Lung (tissue), 12 donors: ENCODE results near the gene SP140. TPM values are rescaled to one million over a fixed set of nuclear protein-coding genes. Genes with fewer than 3 reads are reported as not detected.

ENCODE experiments used
- ATAC-seq: fragments of 200-7000 bp; cut with Tn5 transposase; one replicate; pipeline ENCODE4 v1.9.1; 2020; ENCODE audit warnings: moderate number of reproducible peaks; ENCODE audit not compliant: insufficient read depth, low FRiP score
- DNase-seq, 3 donors: peaks; one replicate each; pipeline ENCODE4 v3.0.0-alpha.2; 2013 to 2017
- H3K27ac ChIP-seq, 2 donors: one replicate each; pipeline ENCODE4 v1.5.1; 2013; ENCODE audit warnings: mild to moderate bottlenecking in 2 of 2, moderate library complexity in 2 of 2, control low read depth in 1 of 2, inconsistent platforms in 1 of 2, low read depth in 1 of 2, low read length in 1 of 2
- H3K27me3 ChIP-seq, 3 donors: one replicate each; pipeline ENCODE4 v1.5.1; 2013; ENCODE audit warnings: low read length in 2 of 3; ENCODE audit not compliant: control insufficient read depth in 3 of 3, insufficient read depth in 3 of 3
- H3K36me3 ChIP-seq, 4 donors: one replicate each; pipeline ENCODE4 v1.5.1; 2013; ENCODE audit warnings: low read length in 4 of 4, mild to moderate bottlenecking in 1 of 4, moderate library complexity in 1 of 4; ENCODE audit not compliant: control insufficient read depth in 4 of 4, insufficient read depth in 4 of 4
- H3K4me1 ChIP-seq, 5 donors: one replicate each; pipeline ENCODE4 v1.5.1; 2013; ENCODE audit warnings: low read length in 5 of 5, mild to moderate bottlenecking in 2 of 5, moderate library complexity in 1 of 5; ENCODE audit not compliant: control insufficient read depth in 5 of 5, insufficient read depth in 5 of 5
- H3K4me3 ChIP-seq: one replicate; pipeline ENCODE4 v1.5.1; 2013; ENCODE audit warnings: mild to moderate bottlenecking, control low read depth, moderate library complexity
- H3K9ac ChIP-seq, 2 donors: one replicate each; pipeline ENCODE4 v1.5.1; 2013; ENCODE audit warnings: low read length in 2 of 2, control low read depth in 1 of 2; ENCODE audit not compliant: insufficient read depth in 1 of 2
- H3K9me3 ChIP-seq, 4 donors: one replicate each; pipeline ENCODE4 v1.5.1; 2013; ENCODE audit warnings: low read length in 3 of 4, mild to moderate bottlenecking in 1 of 4, moderate library complexity in 1 of 4; ENCODE audit not compliant: control insufficient read depth in 4 of 4, insufficient read depth in 3 of 4
- CTCF ChIP-seq: IDR thresholded peaks from 2 replicates; pipeline ENCODE4 v1.5.1; 2012; ENCODE audit warnings: mild to moderate bottlenecking; ENCODE audit errors: control extremely low read depth, extremely low read depth
- WGBS, 2 donors: extraction: QIAGEN DNeasy Blood & Tissue Kit; methylation state at CpG; one replicate each; pipeline ENCODE4 v1.1.7; 2013; 5-methylcytosine and 5-hydroxymethylcytosine counted together
- polyA plus RNA-seq, 2 donors: library from polyadenylated mRNA; stranded (reverse); fragments of 200-250 nt; gene quantifications; one replicate each; pipeline ENCODE4 v1.2.1, GENCODE V29; 2013
- total RNA-seq, 2 donors: library from RNA; depleted of rRNA in 1 of 2; stranded (reverse); fragments of >200 nt in 1 of 2; gene quantifications; one replicate each; pipeline ENCODE4 v1.2.1, GENCODE V29; 2014 to 2021
- donor health status: control.
- donor health status: control.
- donor health status: Bipolar disorder and iron deficiency.
- donor health status: healthy.
- donor health status: DM: yes; HTN: yes; CAD: no.

Gene SP140
- total and polyA plus RNA-seq, 4 donors: 2.9 to 6.7 (median 6.0) TPM

GRCh38 chr2:230348787-230349186 lies 123.3 kb downstream of the SP140 start:
- TF ChIP-seq CTCF: no peak
- Histone ChIP-seq H3K4me1 (peaks cover 0 to 2% (median 0%) of the 10 kb centered on the region in 5 donors), H3K4me3 (no peak overlapping the region), H3K9ac (no peak overlapping the region), H3K27me3 (no peaks in the 10 kb centered on the region), H3K36me3 (no peaks in the 10 kb centered on the region), H3K27ac (no peak overlapping the region), H3K9me3 (peaks cover 0 to 3% (median 0%) of the 10 kb centered on the region in 4 donors)
- DNase-seq: no peak
- ATAC-seq: no peak

- ATAC-seq (no peak), DNase-seq (peak in 2 of 3 donors; percentile 13 to 35)
- H3K4me1 ChIP-seq: no peaks in the 10 kb centered on the region
- TF ChIP-seq CTCF: no peak
- H3K27ac ChIP-seq: no peak overlapping the region
- no peak overlapping the region for H3K9ac ChIP-seq
- peaks cover 0 to 3% (median 0%) of the 10 kb centered on the region in 4 donors for H3K9me3 ChIP-seq
- 76 to 78% methylated on average over 2 of the region's 2 CpGs for WGBS, 2 donors
- no peaks in the 10 kb centered on the region for H3K27me3 ChIP-seq
- no peak overlapping the region for H3K4me3 ChIP-seq
- peaks cover 0 to 9% (median 2%) of the 10 kb centered on the region in 4 donors for H3K36me3 ChIP-seq
These were observed 130.5 kb downstream of the SP140 start for GRCh38 chr2:230356084-230356483.

GRCh38 chr2:230358305-230358704 lies 132.8 kb downstream of the SP140 start:
- no peak for DNase-seq
- H3K4me1 ChIP-seq: no peaks in the 10 kb centered on the region
- H3K9ac ChIP-seq: no peak overlapping the region
- H3K9me3 ChIP-seq: peaks cover 0 to 3% (median 0%) of the 10 kb centered on the region in 4 donors
- H3K27me3 ChIP-seq: no peaks in the 10 kb centered on the region
- WGBS, 2 donors: 98 to 100% methylated on average over 1 of the region's 1 CpG
- H3K4me3 ChIP-seq: no peak overlapping the region
- no peak for ATAC-seq
- no peak overlapping the region for H3K27ac ChIP-seq
- no peak for TF ChIP-seq CTCF
- H3K36me3 ChIP-seq: peaks cover 0 to 9% (median 2%) of the 10 kb centered on the region in 4 donors

GRCh38 chr2:230360028-230360427 lies 134.5 kb downstream of the SP140 start:
- H3K27me3 ChIP-seq: no peaks in the 10 kb centered on the region
- DNase-seq (no peak), ATAC-seq (no peak)
- H3K9ac ChIP-seq: no peak overlapping the region
- H3K4me3 ChIP-seq: no peak overlapping the region
- peaks cover 0 to 9% (median 4%) of the 10 kb centered on the region in 4 donors for H3K36me3 ChIP-seq
- WGBS, 2 donors: 77% methylated on average over 1 of the region's 1 CpG
- H3K27ac ChIP-seq: no peak overlapping the region
- TF ChIP-seq CTCF: no peak
- no peaks in the 10 kb centered on the region for H3K4me1 ChIP-seq
- H3K9me3 ChIP-seq: peaks cover 0 to 3% (median 0%) of the 10 kb centered on the region in 4 donors
